HFFc6 (cell line): Measurements from ENCODE around the gene RNASE8. TPM values are rescaled to one million over a fixed set of nuclear protein-coding genes. Genes with fewer than 3 reads are reported as not detected.

Experiments
- DNase-seq: peaks from one replicate; pipeline ENCODE4 v3.0.0-alpha.2; 2018
- H3K27ac Mint-ChIP-seq: 2 replicates; pipeline ENCODE4 v1.8.0; 2020; ENCODE audit warnings: mild to moderate bottlenecking, mixed read lengths
- H3K27me3 Mint-ChIP-seq: 2 replicates; pipeline ENCODE4 v1.8.0; 2021; ENCODE audit warnings: mild to moderate bottlenecking, moderate library complexity, mixed read lengths; ENCODE audit not compliant: insufficient read depth
- H3K36me3 Mint-ChIP-seq: 2 replicates; pipeline ENCODE4 v1.8.0; 2021; ENCODE audit warnings: low read depth, mixed read lengths
- H3K4me1 Mint-ChIP-seq: 2 replicates; pipeline ENCODE4 v1.8.0; 2020; ENCODE audit warnings: low read depth, mixed read lengths
- H3K4me3 Mint-ChIP-seq: 2 replicates; pipeline ENCODE4 v1.8.0; 2020; ENCODE audit warnings: mild to moderate bottlenecking, moderate library complexity, mixed read lengths
- H3K9me3 Mint-ChIP-seq: 2 replicates; pipeline ENCODE4 v1.8.0; 2020; ENCODE audit warnings: mild to moderate bottlenecking, mixed read lengths
- CTCF ChIP-seq: fragments of 200-600 bp; sonication (generic); IDR thresholded peaks from 2 replicates; pipeline ENCODE4 v1.5.0; 2021; ENCODE audit warnings: antibody characterized with exemption, mild to moderate bottlenecking
- total RNA-seq, 6 experiments: library from RNA; stranded (reverse); fragmentation: NEBNext Ultra II Directional; extraction: Animal tissue kit (Norgen Biotek cat#: 25700); gene quantifications; 2 replicates in 1 of 6; 3 replicates in 5 of 6; pipeline ENCODE4 v1.2.3, GENCODE V29; 2021

RNASE8 gene
- total RNA-seq, 6 experiments from 2014 or later = not detected

- no peak overlapping the region for H3K4me3 Mint-ChIP-seq
- peaks cover 29% of the 10 kb centered on the region for H3K4me1 Mint-ChIP-seq
- H3K9me3 Mint-ChIP-seq = no peaks in the 10 kb centered on the region
- DNase-seq = no peak
- TF ChIP-seq CTCF = peak; percentile 65
- H3K27me3 Mint-ChIP-seq = peaks cover 10% of the 10 kb centered on the region
- H3K27ac Mint-ChIP-seq = no peak overlapping the region
- 0 out of 2 replicates have a peak, but pooled peaks cover under 1% of the 10 kb centered on the region for H3K36me3 Mint-ChIP-seq
These were observed 36.4 kb downstream of the RNASE8 start for GRCh38 chr14:21093769-21094681.

- H3K4me3 Mint-ChIP-seq = no peak overlapping the region
- no peaks in the 10 kb centered on the region for H3K9me3 Mint-ChIP-seq
- no peaks in the 10 kb centered on the region for H3K36me3 Mint-ChIP-seq
- peaks cover 17% of the 10 kb centered on the region for H3K27me3 Mint-ChIP-seq
- no peak for TF ChIP-seq CTCF
- peaks cover 33% of the 10 kb centered on the region for H3K4me1 Mint-ChIP-seq
- no peak overlapping the region for H3K27ac Mint-ChIP-seq
- peak; percentile 22 for DNase-seq
These were observed 38.0 kb downstream of the RNASE8 start for GRCh38 chr14:21095430-21096205.

GRCh38 chr14:21096438-21096837, 38.8 kb downstream of the RNASE8 start:
- no peak for TF ChIP-seq CTCF
- H3K4me3 Mint-ChIP-seq = no peak overlapping the region
- H3K4me1 Mint-ChIP-seq = peaks cover 33% of the 10 kb centered on the region
- no peak for DNase-seq
- H3K36me3 Mint-ChIP-seq = no peaks in the 10 kb centered on the region
- H3K27me3 Mint-ChIP-seq = peaks cover 16% of the 10 kb centered on the region
- no peaks in the 10 kb centered on the region for H3K9me3 Mint-ChIP-seq
- H3K27ac Mint-ChIP-seq = no peak overlapping the region

- Mint-ChIP-seq H3K9me3 (no peaks in the 10 kb centered on the region), H3K27me3 (peaks cover 14% of the 10 kb centered on the region), H3K27ac (no peak overlapping the region; the same call in 1 of the 2 replicates), H3K4me3 (peak overlapping the region; percentile 67), H3K36me3 (no peaks in the 10 kb centered on the region), H3K4me1 (peaks cover 33% of the 10 kb centered on the region)
- no peak for TF ChIP-seq CTCF
- no peak for DNase-seq
These were observed 39.5 kb downstream of the RNASE8 start for GRCh38 chr14:21096978-21097635.

- H3K36me3 Mint-ChIP-seq = no peaks in the 10 kb centered on the region
- no peak for DNase-seq
- H3K27ac Mint-ChIP-seq = no peak overlapping the region; the same call in 1 of the 2 replicates
- H3K4me1 Mint-ChIP-seq = peaks cover 37% of the 10 kb centered on the region
- H3K27me3 Mint-ChIP-seq = peaks cover 13% of the 10 kb centered on the region
- TF ChIP-seq CTCF = no peak
- peak overlapping the region; percentile 67 for H3K4me3 Mint-ChIP-seq
- no peaks in the 10 kb centered on the region for H3K9me3 Mint-ChIP-seq
These were observed 40.0 kb downstream of the RNASE8 start for GRCh38 chr14:21097636-21098075.
